HepG2 (cell line): Measurements from ENCODE around the gene DPH1. TPM values are rescaled to one million over a fixed set of nuclear protein-coding genes. Genes with fewer than 3 reads are reported as not detected.
A peak's percentile ranks its signal among the peaks of the same experiment; 100 is the strongest.

Experiments
- BRF2 ChIP-seq: sonication (generic); formaldehyde crosslinking; IDR thresholded peaks from 2 replicates; pipeline ENCODE4 v1.8.1; 2022; ENCODE audit warnings: mild to moderate bottlenecking, missing genetic modification reagents
- FOXO1 ChIP-seq: sonication (generic); formaldehyde crosslinking; IDR thresholded peaks from 2 replicates; pipeline ENCODE4 v1.4.0; 2020; ENCODE audit warnings: missing genetic modification reagents
- HNF4A ChIP-seq: sonication (generic); formaldehyde crosslinking; IDR thresholded peaks from 2 replicates; pipeline ENCODE4 v1.4.0; 2020; ENCODE audit warnings: missing genetic modification reagents
- KLF11 ChIP-seq: IDR thresholded peaks from 2 replicates; pipeline ENCODE4 v1.6.1; 2016; ENCODE audit warnings: missing compliant biosample characterization
- MXD1 ChIP-seq: sonication (generic); formaldehyde crosslinking; IDR thresholded peaks from 2 replicates; pipeline ENCODE4 v1.4.0; 2020; ENCODE audit warnings: mild to moderate bottlenecking, missing genetic modification reagents
- RFX1 ChIP-seq: fragments of 450-650 bp; IDR thresholded peaks from 2 replicates; pipeline ENCODE4 v1.6.1; 2017
- RXRA ChIP-seq: sonication (generic); formaldehyde crosslinking; IDR thresholded peaks from 2 replicates; pipeline ENCODE4 v1.5.1; 2020; ENCODE audit warnings: missing genetic modification reagents
- SNAPC5 ChIP-seq: sonication (generic); formaldehyde crosslinking; IDR thresholded peaks from 2 replicates; pipeline ENCODE4 v1.8.1; 2023; ENCODE audit warnings: mild to moderate bottlenecking, missing genetic modification reagents, borderline replicate concordance
- TCF7 ChIP-seq: sonication (generic); IDR thresholded peaks from 2 replicates; pipeline ENCODE4 v1.6.1; 2016; ENCODE audit warnings: antibody characterized with exemption, low read depth
- ZBTB21 ChIP-seq: sonication (generic); formaldehyde crosslinking; IDR thresholded peaks from 2 replicates; pipeline ENCODE4 v1.4.0; 2020; ENCODE audit warnings: missing genetic modification reagents
- ZNF143 ChIP-seq: sonication (generic); formaldehyde crosslinking; IDR thresholded peaks from 2 replicates; pipeline ENCODE4 v1.4.0; 2020; ENCODE audit warnings: missing genetic modification reagents
- ZNF350 ChIP-seq: sonication (generic); formaldehyde crosslinking; IDR thresholded peaks from 2 replicates; pipeline ENCODE4 v1.4.0; 2020; ENCODE audit warnings: mild to moderate bottlenecking, low read depth, missing genetic modification reagents, borderline replicate concordance
- ZNF512B ChIP-seq: sonication (generic); formaldehyde crosslinking; IDR thresholded peaks from 2 replicates; pipeline ENCODE4 v1.5.1; 2020; ENCODE audit warnings: missing genetic modification reagents, mild to moderate bottlenecking, borderline replicate concordance
- ZNF572 ChIP-seq: sonication (generic); formaldehyde crosslinking; IDR thresholded peaks from 2 replicates; pipeline ENCODE4 v1.5.1; 2020; ENCODE audit warnings: mild to moderate bottlenecking, missing genetic modification reagents
- ZNF616 ChIP-seq: sonication (generic); formaldehyde crosslinking; IDR thresholded peaks from 2 replicates; pipeline ENCODE4 v1.5.0; 2020; ENCODE audit warnings: low read depth, mild to moderate bottlenecking, missing genetic modification reagents
- ZNF710 ChIP-seq: sonication (generic); formaldehyde crosslinking; IDR thresholded peaks from 2 replicates; pipeline ENCODE4 v1.5.0; 2020; ENCODE audit warnings: mild to moderate bottlenecking, missing genetic modification reagents, borderline replicate concordance
- ZNF746 ChIP-seq: sonication (generic); formaldehyde crosslinking; IDR thresholded peaks from 2 replicates; pipeline ENCODE4 v1.8.0; 2022; ENCODE audit warnings: mild to moderate bottlenecking, missing genetic modification reagents
- polyA plus RNA-seq, 8 experiments: library from polyadenylated mRNA; depleted of rRNA in 3 of 8; stranded (reverse) in 7 of 8; unstranded in 1 of 8; fragments of >200 nt; fragmentation: Illumina TruSeq in 4 of 8; extraction: Trizol in 4 of 8; gene quantifications; 2 replicates each; pipeline versions ENCODE4 v1.2.1 to v1.2.3, GENCODE V29; 2011 to 2016; ENCODE audit warnings: low read depth in 4 of 8, missing spikeins in 1 of 8, mixed read lengths in 1 of 8; ENCODE audit not compliant: insufficient read depth in 1 of 8
- total RNA-seq, 5 experiments: library from RNA; depleted of rRNA; stranded (reverse); fragments of >200 nt; fragmentation: Illumina TruSeq; extraction: Trizol; gene quantifications; 2 replicates each; pipeline ENCODE4 v1.2.3, GENCODE V29; 2016; ENCODE audit warnings: low read depth in 1 of 5

DPH1 gene
- total and polyA plus RNA-seq, 2 of the 13 experiments (the other 11 are each of a cell fraction or from before 2014, with no cell fraction given) = 25.3 to 42.8 TPM

GRCh38 chr17:2041561-2042389, 11.8 kb downstream of the DPH1 start, which contains the start of gene OVCA2 (continued):
- TF ChIP-seq BRF2 (CRISPR knock-in tag) (no peak), RXRA (CRISPR knock-in tag) (peak; percentile 63), ZNF710 (CRISPR knock-in tag) (peak; percentile 40; the same call in 1 of the 2 replicates), ZNF572 (CRISPR knock-in tag) (no peak), SNAPC5 (no peak), FOXO1 (CRISPR knock-in tag) (peak; percentile 20; the same call in 1 of the 2 replicates), TCF7 (no peak), ZNF350 (CRISPR knock-in tag) (peak; percentile 49; the same call in 1 of the 2 replicates), ZNF512B (no peak), ZNF746 (CRISPR knock-in tag) (no peak), MXD1 (CRISPR knock-in tag) (peak; percentile 54), HNF4A (CRISPR knock-in tag) (peak; percentile 26; the same call in 1 of the 2 replicates), ZNF616 (CRISPR knock-in tag) (peak; percentile 59; the same call in 1 of the 2 replicates), ZBTB21 (CRISPR knock-in tag) (peak; percentile 64; the same call in 1 of the 2 replicates), ZNF143 (CRISPR knock-in tag) (peak; percentile 61; the same call in 1 of the 2 replicates), RFX1 (peak; percentile 96), KLF11 (CRISPR knock-in tag) (no peak)
